GM19328 (cell line): Measurements from ENCODE around the gene MKKS.

Experiments
- ATAC-seq: cut with Tn5 transposase; IDR thresholded peaks from one replicate; pipeline ENCODE4 v1.9.1; 2021; ENCODE audit warnings: mild to moderate bottlenecking, moderate library complexity; ENCODE audit not compliant: unreplicated experiment

Gene MKKS

GRCh38 chr20:10371467-10371866 lies 62.6 kb downstream of the MKKS start:
- ATAC-seq, result no peak

DNA sequence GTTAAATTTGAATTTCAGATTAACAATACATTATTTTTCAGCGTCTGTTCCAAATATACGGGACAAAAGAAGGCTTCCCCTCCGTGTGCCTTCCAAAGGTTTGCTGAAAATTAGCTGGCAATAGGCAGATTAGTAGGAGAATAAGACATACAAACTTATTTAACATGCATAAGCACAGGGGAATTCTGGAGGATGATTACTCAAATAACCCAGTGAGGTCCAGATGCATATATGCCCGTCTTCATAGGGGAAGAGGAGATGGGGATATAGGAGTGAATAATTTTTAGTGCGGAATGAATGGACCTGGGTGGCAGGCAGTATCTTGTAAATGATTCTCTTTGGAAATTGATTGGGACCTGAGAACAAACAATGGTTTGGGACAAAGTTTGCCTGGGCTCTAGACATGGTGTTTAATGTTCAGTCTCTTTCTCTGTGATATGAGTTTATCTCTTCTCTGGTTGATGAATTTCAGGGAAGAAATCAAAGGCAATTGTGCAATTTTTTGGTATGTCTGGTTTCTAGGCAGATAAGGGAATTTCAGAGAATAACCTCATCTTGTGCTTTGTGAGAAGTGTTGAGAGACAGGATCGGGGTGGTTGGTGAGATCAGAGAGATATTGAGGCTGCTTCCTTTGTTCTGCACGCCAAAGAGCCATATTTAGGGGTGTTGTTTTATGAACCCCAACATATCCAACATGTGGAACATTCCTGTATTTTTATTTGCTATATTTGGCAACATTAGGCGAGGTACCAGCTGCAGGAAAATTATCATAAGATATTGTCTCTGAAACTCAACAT lies 63.7 kb downstream of the MKKS start:
- no peak for ATAC-seq

DNA sequence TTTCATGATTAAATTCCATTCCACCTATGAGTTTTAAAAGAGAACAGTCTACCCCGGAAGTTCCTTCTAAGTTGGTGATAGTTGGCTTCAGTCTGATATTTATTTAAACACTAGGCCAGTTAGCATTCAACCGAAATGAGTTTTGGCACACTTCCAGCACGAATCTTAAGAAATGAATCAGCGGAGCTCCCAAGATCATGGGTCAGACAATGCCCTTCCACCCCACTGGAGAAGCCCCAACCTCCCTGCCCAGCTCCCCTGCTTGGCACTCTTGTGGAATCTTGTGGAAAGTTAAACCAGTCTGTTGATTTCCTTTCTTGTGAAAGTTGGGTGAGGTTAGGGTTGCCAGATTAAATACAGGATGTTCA lies 64.3 kb downstream of the MKKS start:
- no peak for ATAC-seq

- no peak for ATAC-seq
Measured at GRCh38 chr20:10368702-10369041, 65.3 kb downstream of the MKKS start.

DNA sequence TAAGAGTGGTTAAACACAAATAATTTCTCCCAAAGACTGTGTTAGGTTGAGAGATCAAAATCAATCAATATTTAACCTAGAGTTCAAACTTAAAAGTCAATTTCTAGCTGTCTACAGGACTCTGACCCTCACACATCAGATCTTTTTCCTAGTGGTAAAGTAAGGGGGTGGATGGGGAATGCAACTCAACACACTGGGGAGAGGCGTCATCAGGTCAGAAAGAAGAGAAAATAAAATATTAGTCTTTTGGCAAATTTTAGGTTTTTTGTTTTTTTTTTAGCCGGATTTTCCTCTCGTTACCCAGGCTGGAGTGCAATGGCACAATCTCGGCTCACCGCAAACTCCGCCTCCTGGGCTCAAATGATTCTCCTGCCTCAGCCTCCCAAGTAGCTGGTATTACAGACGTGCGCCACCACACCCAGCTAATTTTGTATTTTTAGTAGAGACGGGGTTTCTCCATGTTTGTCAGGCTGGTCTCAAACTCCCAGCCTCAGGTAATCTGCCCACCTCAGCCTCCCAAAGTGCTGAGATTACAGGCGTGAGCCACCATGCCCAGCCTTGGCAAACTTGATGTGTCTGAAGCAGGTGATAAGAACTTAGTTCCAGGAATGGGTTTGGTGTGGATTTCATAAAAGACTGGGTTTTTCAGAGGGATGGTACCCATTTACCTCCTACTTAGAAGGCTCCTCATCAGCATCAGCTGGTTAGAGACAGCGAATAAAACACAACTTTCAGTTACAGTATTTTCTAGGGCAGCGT lies 65.9 kb downstream of the MKKS start:
- ATAC-seq, result no peak

DNA sequence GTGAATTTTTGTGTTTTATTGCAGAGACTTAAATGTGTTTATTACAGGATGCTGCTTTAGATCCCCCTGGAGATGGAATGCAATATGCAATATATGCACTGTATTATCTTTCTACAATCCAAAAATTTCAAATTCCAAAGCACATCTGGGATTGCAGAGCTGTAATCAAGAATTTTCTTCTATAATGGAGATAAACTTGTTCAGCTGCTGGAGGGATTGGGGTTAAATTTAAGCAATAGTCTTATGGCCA lies 66.4 kb downstream of the MKKS start:
- ATAC-seq, result no peak

- ATAC-seq, result no peak
Measured at GRCh38 chr20:10366898-10367692, 66.9 kb downstream of the MKKS start.

GRCh38 chr20:10362674-10363073 lies 71.3 kb downstream of the MKKS start:
- ATAC-seq, result no peak

- no peak for ATAC-seq
Measured at GRCh38 chr20:10360878-10361277, 73.1 kb downstream of the MKKS start.

DNA sequence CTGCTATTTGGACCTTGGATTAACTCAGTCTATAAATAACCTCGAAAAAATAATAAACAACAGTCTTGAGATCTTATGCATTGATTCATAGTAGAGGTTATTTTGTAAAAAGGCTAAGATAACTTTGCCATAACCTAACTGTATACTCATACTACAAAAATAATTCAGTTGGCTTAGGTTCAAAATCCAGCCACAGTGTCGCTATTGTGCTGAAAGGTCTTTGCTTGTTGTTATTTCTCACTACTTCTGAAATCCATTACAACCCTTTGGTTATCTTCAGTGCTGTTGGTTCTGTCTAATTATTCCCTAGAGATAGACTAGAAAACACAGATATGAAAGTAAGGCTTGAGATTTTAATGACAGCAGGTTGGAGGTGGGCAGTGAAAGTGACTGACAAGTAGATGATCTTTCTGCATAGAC lies 74.4 kb downstream of the MKKS start:
- ATAC-seq, result no peak

- no peak for ATAC-seq
Measured at GRCh38 chr20:10357974-10358373, 76.0 kb downstream of the MKKS start.

- no peak for ATAC-seq
Measured at GRCh38 chr20:10357061-10357708, 76.8 kb downstream of the MKKS start.

DNA sequence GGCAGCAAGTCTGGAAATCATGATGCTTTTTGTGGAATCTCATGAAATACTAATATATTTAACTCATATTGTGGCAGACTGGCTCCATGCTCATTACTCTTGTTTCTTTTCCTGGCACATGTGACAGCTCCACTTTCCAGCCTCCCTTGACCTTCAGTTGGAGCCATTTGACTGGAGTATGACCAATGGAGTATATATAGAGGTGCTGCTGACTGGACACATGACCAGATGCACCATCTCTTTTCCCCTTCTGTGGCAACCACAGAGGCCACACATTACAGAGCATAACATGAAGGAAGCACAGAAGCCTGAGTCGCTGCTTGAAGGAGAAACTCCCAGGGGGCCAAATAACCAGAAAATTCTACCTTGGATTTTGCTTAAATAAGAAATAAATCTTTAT lies 77.4 kb downstream of the MKKS start:
- ATAC-seq, result no peak

- ATAC-seq, result no peak
Measured at GRCh38 chr20:10352934-10353824, 80.8 kb downstream of the MKKS start.
